GM18520 (cell line): ENCODE data around the gene FSTL1.

Experiments used
- ATAC-seq: cut with Tn5 transposase; IDR thresholded peaks from one replicate; pipeline ENCODE4 v1.9.1; 2021; ENCODE audit not compliant: unreplicated experiment

FSTL1 gene

DNA sequence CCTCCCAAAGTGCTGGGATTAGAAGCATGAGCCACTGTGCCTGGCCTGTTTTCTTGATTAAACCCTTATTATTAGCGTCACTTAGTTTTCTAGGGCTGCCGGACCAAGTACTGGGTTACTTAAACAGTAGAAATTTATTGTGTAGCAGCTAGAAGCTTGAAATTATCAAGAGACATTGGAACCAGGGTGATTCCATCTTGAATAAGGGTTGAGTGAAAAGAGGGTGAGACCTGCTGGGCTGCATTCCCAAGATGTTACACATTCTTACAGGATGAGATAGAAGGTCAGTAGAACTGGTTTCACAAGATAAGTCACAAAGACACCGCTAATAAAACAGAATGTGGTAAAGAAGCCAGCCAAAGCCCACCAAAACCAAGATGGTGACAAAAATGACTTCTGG, 18.6 kb upstream of the FSTL1 start:
- ATAC-seq, result no peak

DNA sequence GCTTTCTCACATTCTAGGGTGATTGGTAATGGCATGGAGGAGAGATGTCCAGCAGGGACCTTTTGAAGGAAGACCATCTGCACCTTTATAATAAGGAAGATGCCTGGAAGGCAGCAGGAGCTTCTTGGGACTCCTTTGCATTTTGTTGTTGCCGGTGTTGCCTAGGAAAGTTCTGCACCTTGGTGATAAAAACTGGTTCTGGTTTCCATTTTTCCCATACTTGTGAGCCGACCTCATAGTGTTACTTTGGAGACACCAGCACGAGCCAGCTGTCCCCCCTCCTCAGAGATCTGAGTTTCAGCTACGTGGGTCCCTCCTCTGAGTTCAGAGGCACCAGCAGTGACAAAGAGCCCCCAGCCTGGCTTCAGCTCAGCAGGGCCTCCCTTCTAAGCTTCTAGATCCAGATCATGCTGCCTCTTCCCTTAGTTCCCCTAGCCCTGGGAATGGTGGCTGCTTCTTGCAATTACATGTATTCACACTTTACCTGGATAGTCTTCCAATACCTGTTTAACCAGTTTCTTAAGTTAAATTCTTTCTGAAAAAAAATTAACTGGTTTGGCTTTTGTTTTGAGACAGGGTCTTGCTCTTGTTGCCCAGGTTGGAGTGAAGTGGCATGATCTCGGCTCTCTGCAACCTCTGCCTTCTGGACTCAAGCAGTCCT, 18.0 kb upstream of the FSTL1 start:
- ATAC-seq, result no peak

- ATAC-seq, result no peak
These were observed 11.7 kb upstream of the FSTL1 start for GRCh38 chr3:120462409-120462959.

DNA sequence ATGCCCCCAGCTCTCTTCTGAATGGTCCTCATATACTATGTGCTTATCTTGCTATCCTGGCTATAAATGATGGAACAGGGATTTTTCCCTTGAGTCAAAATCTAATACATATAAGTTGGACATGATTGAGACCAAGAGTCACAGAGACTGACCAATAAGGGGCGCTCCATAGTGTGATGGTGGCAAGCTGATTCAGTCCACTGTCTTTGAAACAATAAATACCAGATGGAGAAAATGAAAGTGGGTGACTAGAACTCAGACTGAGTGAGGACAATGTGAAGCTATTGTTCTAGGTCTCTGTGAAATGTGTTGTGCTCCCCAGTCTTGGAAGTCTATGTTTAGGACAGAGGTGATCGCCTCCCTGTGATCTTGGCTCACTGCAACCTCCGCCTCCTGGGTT, 10.6 kb upstream of the FSTL1 start:
- no peak for ATAC-seq

DNA sequence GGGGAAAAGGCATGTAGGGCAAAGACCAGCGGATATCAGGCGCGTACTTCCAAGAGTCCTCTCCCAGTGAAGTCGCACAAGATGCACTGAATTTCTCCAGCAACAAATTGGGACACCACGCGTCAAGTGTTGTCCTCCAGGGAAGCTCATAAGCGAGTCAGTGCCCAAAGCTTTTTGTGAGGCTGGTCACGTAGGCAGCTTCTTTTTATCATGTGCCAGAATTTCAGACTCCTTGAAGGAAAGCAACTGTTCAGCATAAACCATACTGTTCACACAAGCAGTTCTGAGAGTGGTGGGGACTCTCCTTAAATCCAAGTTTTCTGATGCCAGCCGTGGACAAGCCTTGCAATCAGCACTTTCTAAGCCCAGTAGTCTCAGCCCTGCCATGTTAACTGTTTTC, 10.1 kb upstream of the FSTL1 start:
- ATAC-seq, result no peak

GRCh38 chr3:120460181-120460790, 9.5 kb upstream of the FSTL1 start:
- no peak for ATAC-seq

- ATAC-seq, result no peak
These were observed 8.4 kb upstream of the FSTL1 start for GRCh38 chr3:120459196-120459595.

DNA sequence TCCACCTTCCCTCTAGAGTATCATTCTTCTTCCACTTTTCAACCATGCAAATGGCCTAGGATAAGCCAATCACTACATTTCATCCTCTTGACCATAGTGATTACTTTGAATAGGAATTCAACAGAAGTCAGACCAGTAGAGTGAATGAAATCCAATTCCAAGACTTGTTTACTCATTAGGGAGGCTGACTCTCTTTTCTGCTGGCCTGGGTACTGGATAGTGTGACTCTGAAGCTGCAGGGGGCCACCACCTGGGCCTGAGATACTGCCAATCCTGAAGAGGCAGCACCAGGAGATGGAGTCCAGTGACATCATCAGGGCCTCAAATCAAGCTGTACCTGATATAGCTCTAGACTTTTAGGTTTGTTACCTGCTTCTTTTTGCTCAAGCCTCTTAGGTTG, 7.0 kb upstream of the FSTL1 start:
- ATAC-seq, result no peak

DNA sequence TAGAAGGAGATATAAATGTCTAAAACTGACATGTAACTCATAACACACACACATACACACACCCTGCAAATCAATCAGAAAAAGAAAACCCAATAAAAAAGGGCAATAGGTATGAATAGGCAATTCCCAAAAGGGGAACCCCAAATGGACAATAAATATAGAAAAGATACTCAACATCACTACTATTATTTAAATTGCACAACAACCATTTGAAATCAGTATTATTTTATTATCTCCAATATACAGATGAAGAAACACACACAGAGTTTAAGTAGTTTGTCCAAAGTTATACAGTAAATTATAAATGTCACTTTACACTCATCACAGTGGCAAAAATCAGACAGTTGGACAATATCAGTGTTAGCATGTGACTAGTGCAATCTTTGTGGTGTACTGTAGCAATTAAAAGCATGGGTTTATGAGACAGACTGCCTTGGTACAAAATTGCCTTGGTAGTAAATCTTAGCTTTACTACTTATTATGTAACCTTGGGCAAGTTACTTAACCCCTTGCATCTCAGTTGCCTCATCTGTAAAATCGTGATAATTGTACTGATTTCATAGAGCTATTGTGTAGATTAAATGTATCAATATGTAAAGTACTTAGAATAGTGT, 3.4 kb upstream of the FSTL1 start:
- ATAC-seq, result no peak

GRCh38 chr3:120452816-120453215, 2.0 kb upstream of the FSTL1 start:
- ATAC-seq, result no peak

- ATAC-seq, result no peak
These were observed 1.0 kb upstream of the FSTL1 start for GRCh38 chr3:120451806-120452205.

GRCh38 chr3:120451272-120451761, 525 bp upstream of the FSTL1 start:
- no peak for ATAC-seq

DNA sequence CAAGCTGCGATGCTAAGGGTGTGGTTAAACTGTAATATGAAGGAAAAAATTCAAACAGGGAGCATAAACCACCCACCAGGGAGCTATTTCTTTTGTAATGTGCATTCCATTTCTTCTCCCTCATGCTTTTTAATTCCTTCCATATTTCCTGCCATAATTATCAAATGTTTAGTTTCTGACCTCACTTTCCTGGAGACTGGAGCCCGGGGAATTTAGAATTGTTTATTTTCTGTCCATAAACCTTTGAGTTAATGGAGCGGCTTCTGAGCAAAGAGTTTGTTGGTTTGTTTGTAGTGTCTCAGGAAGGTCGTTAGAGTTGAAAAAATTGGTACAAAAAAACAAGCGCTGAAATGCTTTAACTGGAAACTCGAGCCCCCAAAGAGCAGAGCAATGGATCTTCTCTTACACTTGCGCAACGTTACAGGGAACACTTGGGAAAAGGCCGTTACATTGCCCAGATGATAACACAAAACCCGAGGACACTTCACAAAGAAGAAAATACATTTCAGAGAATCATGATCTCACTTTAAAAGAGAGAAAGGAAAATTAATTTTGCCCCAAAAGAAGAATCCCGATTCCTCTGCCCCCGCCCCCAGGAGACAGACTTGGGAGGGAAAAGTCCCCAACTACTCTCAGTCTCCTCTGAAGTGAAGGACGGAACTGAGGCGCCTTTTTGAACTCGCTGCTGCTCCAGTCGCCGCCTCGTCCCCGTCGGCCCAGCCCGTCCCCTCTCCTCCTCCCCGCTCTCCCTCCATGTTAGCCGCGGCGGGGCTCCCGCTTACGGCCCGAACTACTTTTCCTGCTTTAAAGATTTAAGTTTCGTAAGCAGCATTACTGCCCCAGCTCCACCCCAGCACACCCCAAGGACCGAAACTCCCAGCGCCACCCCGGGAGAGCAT, 842 bp downstream of the FSTL1 start:
- no peak for ATAC-seq

- no peak for ATAC-seq
These were observed 1.5 kb downstream of the FSTL1 start for GRCh38 chr3:120449251-120449650.

DNA sequence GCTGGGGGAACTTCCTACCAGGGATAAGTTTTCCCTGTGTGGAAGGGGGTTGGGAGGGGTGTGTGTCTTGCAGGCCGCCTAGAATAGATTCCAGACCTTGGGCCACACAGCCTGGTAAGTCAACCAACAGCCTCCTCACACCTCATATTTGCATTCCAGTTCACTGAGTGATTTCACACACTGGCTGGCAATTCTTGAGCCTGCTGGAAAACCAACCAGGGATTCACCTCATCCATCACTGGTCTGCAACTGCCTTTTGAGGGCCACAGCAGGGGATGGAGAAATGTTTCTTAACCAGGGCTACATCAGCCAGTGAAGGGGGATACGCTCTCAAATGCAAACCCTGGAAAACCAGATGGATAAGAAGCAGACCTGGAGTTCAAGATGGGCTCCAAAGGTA, 2.0 kb downstream of the FSTL1 start:
- ATAC-seq, result no peak

DNA sequence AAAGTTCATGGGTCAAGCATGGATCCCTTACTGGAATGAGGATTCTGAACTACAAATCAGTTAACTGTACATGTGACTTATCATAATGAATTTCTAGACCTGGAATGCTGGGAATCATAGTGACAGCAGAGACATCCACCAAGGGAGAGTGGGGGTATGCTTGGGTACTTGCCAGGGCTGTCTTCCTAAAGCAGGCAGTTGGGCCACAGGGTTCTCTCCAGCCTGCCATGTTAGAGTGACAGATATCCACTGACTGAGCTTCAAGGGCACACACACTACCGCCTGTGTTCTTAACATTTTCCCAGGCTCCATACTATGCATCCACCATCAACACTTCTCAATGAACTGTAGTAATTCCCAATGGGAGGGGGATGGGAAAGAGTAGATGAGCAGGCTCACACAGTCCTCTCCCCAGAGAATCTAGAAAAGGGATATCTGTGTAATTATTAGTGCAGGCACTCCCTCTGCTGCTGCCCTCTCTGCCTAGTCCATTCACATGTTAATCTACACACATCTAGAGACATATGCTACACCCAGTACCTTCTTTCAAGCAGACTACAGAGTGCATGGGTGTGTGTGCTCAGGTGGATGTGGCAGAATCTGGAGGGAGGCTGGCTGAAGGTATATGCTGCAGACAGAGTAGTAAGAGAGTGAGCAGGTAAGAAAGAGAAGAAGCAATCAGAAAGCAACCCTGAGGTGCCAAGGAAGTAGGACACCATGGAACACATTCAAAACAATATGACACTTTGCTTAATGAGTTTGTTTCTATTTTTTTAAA, 3.7 kb downstream of the FSTL1 start:
- ATAC-seq, result no peak

DNA sequence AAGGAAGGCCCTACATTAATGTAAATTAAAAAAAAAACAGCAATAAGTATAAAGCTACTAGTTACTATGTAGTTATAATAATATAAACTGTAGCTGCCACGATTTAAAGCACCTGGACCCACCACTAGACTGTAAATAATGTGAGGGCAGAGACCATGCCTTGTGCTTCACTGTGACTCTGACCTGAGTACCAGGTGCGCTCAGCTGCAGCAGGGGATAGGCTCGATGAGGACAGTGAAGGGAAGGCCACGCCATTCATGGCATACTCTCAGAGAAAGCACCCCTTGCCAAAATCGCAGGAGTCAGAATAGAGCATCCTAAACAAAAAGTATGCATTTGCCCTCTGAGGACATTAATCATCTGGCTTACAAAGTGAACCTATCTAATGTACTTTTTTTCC, 5.1 kb downstream of the FSTL1 start:
- ATAC-seq, result no peak

GRCh38 chr3:120443626-120444123, 7.1 kb downstream of the FSTL1 start:
- no peak for ATAC-seq

DNA sequence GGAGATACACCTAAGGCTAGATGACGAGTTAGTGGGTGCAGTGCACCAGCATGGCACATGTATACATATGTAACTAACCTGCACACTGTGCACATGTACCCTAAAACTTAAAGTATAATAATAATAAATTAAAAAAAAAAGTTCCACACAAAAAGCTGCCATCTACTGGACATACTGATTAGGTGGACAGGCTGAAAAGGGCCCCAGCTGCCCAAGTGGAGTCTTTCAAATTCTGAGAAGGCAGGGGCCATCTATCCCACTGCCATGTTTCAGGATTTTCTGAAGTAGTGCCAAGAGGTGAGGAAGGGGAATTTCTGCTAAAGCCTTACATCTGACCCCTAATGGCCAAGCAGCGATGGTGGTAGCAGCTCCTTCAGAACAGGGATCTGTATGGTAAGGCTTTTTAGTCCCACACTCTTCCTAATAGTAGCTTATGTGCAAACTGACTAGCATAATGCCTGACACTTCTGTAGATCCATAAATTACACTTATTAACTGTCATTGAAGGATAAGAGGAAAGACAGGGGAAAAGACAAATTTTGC, 7.7 kb downstream of the FSTL1 start:
- no peak for ATAC-seq

GRCh38 chr3:120441776-120442175, 9.0 kb downstream of the FSTL1 start:
- ATAC-seq, result no peak
